Suppressor macrophage (primary cell): ENCODE data around the gene TSHZ1.
A peak's percentile ranks its signal among the peaks of the same experiment; 100 is the strongest.

Source experiments
- DNase-seq, 4 experiments: peaks; one replicate each; pipeline ENCODE4 v3.0.0-alpha.2; 2020 to 2022
- total RNA-seq, 17 experiments: gene quantifications; one replicate each; lab custom pipeline; 2026; ENCODE audit warnings: mixed read lengths in 6 of 17, inconsistent platforms in 3 of 17; lab: John Stamatoyannopoulos, UW

TSHZ1 gene
- total RNA-seq, result 1.2 to 25.4 (median 12.0) reads per million in 17 experiments

GRCh38 chr18:75210274-75211001, at the start of gene TSHZ1:
TSHZ1 (plus strand) TSS chr18:75210797; CDS start chr18:75211877, 1,080 bp downstream.
- DNase-seq, result peak; percentile 60 to 83 (median 74)

- peak; percentile 21 to 65 (median 56) for DNase-seq
These were observed 49.2 kb upstream of the TSHZ1 start for GRCh38 chr18:75161256-75162028.

GRCh38 chr18:75162467-75162866, 48.1 kb upstream of the TSHZ1 start:
- DNase-seq, result no peak

GRCh38 chr18:75162978-75163377, 47.6 kb upstream of the TSHZ1 start:
- DNase-seq, result no peak

- DNase-seq, result no peak
These were observed 46.9 kb upstream of the TSHZ1 start for GRCh38 chr18:75163736-75164135.

GRCh38 chr18:75164479-75164878, 46.1 kb upstream of the TSHZ1 start:
- no peak for DNase-seq

GRCh38 chr18:75165926-75166325, 44.7 kb upstream of the TSHZ1 start:
- DNase-seq, result no peak

- no peak for DNase-seq
These were observed 43.5 kb upstream of the TSHZ1 start for GRCh38 chr18:75167137-75167536.

GRCh38 chr18:75167759-75168618, 42.6 kb upstream of the TSHZ1 start:
- no peak for DNase-seq

GRCh38 chr18:75168619-75169018, 42.0 kb upstream of the TSHZ1 start:
- DNase-seq, result no peak

GRCh38 chr18:75169411-75169810, 41.2 kb upstream of the TSHZ1 start:
- no peak for DNase-seq

GRCh38 chr18:75170022-75170789, 40.4 kb upstream of the TSHZ1 start:
- DNase-seq, result no peak

GRCh38 chr18:75170916-75171315, 39.7 kb upstream of the TSHZ1 start:
- DNase-seq, result no peak

- DNase-seq, result no peak
These were observed 38.1 kb upstream of the TSHZ1 start for GRCh38 chr18:75172299-75173124.

GRCh38 chr18:75173125-75173432, 37.5 kb upstream of the TSHZ1 start:
- peak; percentile 41 to 75 (median 66) for DNase-seq

- DNase-seq, result no peak
These were observed 36.9 kb upstream of the TSHZ1 start for GRCh38 chr18:75173738-75174137.

- DNase-seq, result no peak
These were observed 33.7 kb upstream of the TSHZ1 start for GRCh38 chr18:75176849-75177248.

- no peak for DNase-seq
These were observed 32.2 kb upstream of the TSHZ1 start for GRCh38 chr18:75178376-75178775.

GRCh38 chr18:75179819-75180600, 30.6 kb upstream of the TSHZ1 start:
- DNase-seq, result no peak

GRCh38 chr18:75183524-75183923, 27.1 kb upstream of the TSHZ1 start:
- DNase-seq, result no peak
